Measurements from ENCODE around the gene SLC9A9. TPM values are rescaled to one million over a fixed set of nuclear protein-coding genes. Genes with fewer than 3 reads are reported as not detected.
"Not testable (repeated sequence)": the region's sequence is repeated elsewhere in the genome, so short reads cannot be mapped to it uniquely, and the experiment has no call there.

Gene SLC9A9
- total and polyA plus RNA-seq, 8 donors, result 0.58 to 29.7 (median 14.0) TPM

GRCh38 chr3:143437405-143437804, 410.9 kb downstream of the SLC9A9 start:
- TF ChIP-seq POLR2AphosphoS5 (IDR thresholded peaks at IDR 0.05) (no peak), POLR2A (IDR thresholded peaks at IDR 0.05) (no peak), CTCF (IDR thresholded peaks at IDR 0.05) (no peak), EP300 (IDR thresholded peaks at IDR 0.05) (no peak)
- intact Hi-C loops (cut with DNase I; ENCODE audit: low total_unique reads), result no loop called here
- Histone ChIP-seq H3K4me1 (peaks cover 0 to 11% (median 5%) of the 10 kb centered on the region in 4 donors), H3K36me3 (no peaks in the 10 kb centered on the region), H3K4me3 (no peak overlapping the region), H3K27ac (no peak overlapping the region), H3K27me3 (no peaks in the 10 kb centered on the region), H3K9me3 (no peaks in the 10 kb centered on the region)
- DNase-seq, result no peak
- 94 to 97% (median 95%) methylated on average over 10 of the region's 10 CpGs for WGBS, 5 donors

GRCh38 chr3:143436231-143436930, 411.9 kb downstream of the SLC9A9 start:
- Histone ChIP-seq H3K9me3 (no peaks in the 10 kb centered on the region), H3K27ac (no peak overlapping the region), H3K4me1 (peaks cover 0 to 14% (median 5%) of the 10 kb centered on the region in 4 donors), H3K36me3 (no peaks in the 10 kb centered on the region), H3K4me3 (no peak overlapping the region), H3K27me3 (no peaks in the 10 kb centered on the region)
- intact Hi-C loops (cut with DNase I; ENCODE audit: low total_unique reads), result no loop called here
- DNase-seq, result no peak
- no peak for TF ChIP-seq POLR2A (IDR thresholded peaks at IDR 0.05)
- no peak for TF ChIP-seq POLR2AphosphoS5 (IDR thresholded peaks at IDR 0.05)
- no peak for TF ChIP-seq CTCF (IDR thresholded peaks at IDR 0.05)
- TF ChIP-seq EP300 (IDR thresholded peaks at IDR 0.05), result no peak
- WGBS, 5 donors, result 82 to 90% (median 88%) methylated on average over 5 of the region's 5 CpGs

- DNase-seq, result peak in 1 of 2 donors; percentile 16
- Histone ChIP-seq H3K4me3 (no peak overlapping the region), H3K27me3 (no peaks in the 10 kb centered on the region), H3K4me1 (peaks cover 5 to 18% (median 10%) of the 10 kb centered on the region in 4 donors), H3K27ac (no peak overlapping the region), H3K36me3 (no peaks in the 10 kb centered on the region), H3K9me3 (no peaks in the 10 kb centered on the region)
- TF ChIP-seq CTCF (IDR thresholded peaks at IDR 0.05) (peak in 1 of 7 experiments; percentile 25), POLR2AphosphoS5 (IDR thresholded peaks at IDR 0.05) (no peak)
- intact Hi-C loops (cut with DNase I; ENCODE audit: low total_unique reads), result no loop called here
- 62 to 78% (median 72%) methylated on average over 4 of the region's 4 CpGs for WGBS, 5 donors
These were observed 414.4 kb downstream of the SLC9A9 start for GRCh38 chr3:143433787-143434378.

GRCh38 chr3:143431298-143431697, 417.0 kb downstream of the SLC9A9 start:
- H3K4me1 ChIP-seq, result peaks cover 5 to 18% (median 10%) of the 10 kb centered on the region in 4 donors
- H3K36me3 ChIP-seq; H3K27me3 ChIP-seq; intact Hi-C loops (cut with DNase I; ENCODE audit: low total_unique reads); H3K4me3 ChIP-seq; DNase-seq; H3K9me3 ChIP-seq; H3K27ac ChIP-seq: not testable (repeated sequence)
- 80 to 98% (median 91%) methylated on average over 7 of the region's 7 CpGs for WGBS, 5 donors

GRCh38 chr3:143430568-143430967, 417.7 kb downstream of the SLC9A9 start:
- DNase-seq, result no peak
- Histone ChIP-seq H3K36me3 (no peaks in the 10 kb centered on the region), H3K4me1 (peaks cover 5 to 18% (median 10%) of the 10 kb centered on the region in 4 donors), H3K4me3 (no peak overlapping the region), H3K27ac (peak overlapping the region in 1 of 5 donors; percentile 25), H3K27me3 (no peaks in the 10 kb centered on the region), H3K9me3 (no peaks in the 10 kb centered on the region)
- TF ChIP-seq CTCF (IDR thresholded peaks at IDR 0.05) (no peak), POLR2A (IDR thresholded peaks at IDR 0.05) (no peak), EP300 (IDR thresholded peaks at IDR 0.05) (no peak), POLR2AphosphoS5 (IDR thresholded peaks at IDR 0.05) (no peak)
- intact Hi-C loops (cut with DNase I; ENCODE audit: low total_unique reads), result no loop called here
- WGBS, 5 donors, result 86 to 100% (median 96%) methylated on average over 1 of the region's 1 CpG
